Measurements from ENCODE around the gene WDR89. TPM values are rescaled to one million over a fixed set of nuclear protein-coding genes. Genes with fewer than 3 reads are reported as not detected.

WDR89 gene
- total RNA-seq, 1 donor = 13.0 TPM

- peak; percentile 20 for DNase-seq (ENCODE audit: low read depth)
- TF ChIP-seq CTCF (IDR thresholded peaks at IDR 0.05; ENCODE audit: insufficient read depth, low read depth, low read length) = no peak
- no peak overlapping the region for H3K4me3 ChIP-seq (ENCODE audit: low read depth, low read length)
Measured at GRCh38 chr14:63573581-63573980, 68.1 kb downstream of the WDR89 start.

- no peak for TF ChIP-seq CTCF (IDR thresholded peaks at IDR 0.05; ENCODE audit: insufficient read depth, low read depth, low read length)
- H3K4me3 ChIP-seq (ENCODE audit: low read depth, low read length) = no peak overlapping the region
- DNase-seq (ENCODE audit: low read depth) = no peak
Measured at GRCh38 chr14:63565448-63565847, 76.2 kb downstream of the WDR89 start.

GRCh38 chr14:63564318-63564717 is 77.4 kb downstream of the WDR89 start:
- DNase-seq (ENCODE audit: low read depth) = peak; percentile 54
- TF ChIP-seq CTCF (IDR thresholded peaks at IDR 0.05; ENCODE audit: insufficient read depth, low read depth, low read length) = no peak
- H3K4me3 ChIP-seq (ENCODE audit: low read depth, low read length) = no peak overlapping the region

- H3K4me3 ChIP-seq (ENCODE audit: low read depth, low read length) = no peak overlapping the region
- peak; percentile 67 for DNase-seq (ENCODE audit: low read depth)
- TF ChIP-seq CTCF (IDR thresholded peaks at IDR 0.05; ENCODE audit: insufficient read depth, low read depth, low read length) = no peak
Measured at GRCh38 chr14:63563370-63564026, 78.2 kb downstream of the WDR89 start.

- H3K4me3 ChIP-seq (ENCODE audit: low read depth, low read length) = no peak overlapping the region
- TF ChIP-seq CTCF (IDR thresholded peaks at IDR 0.05; ENCODE audit: insufficient read depth, low read depth, low read length) = no peak
- peak; percentile 16 for DNase-seq (ENCODE audit: low read depth)
Measured at GRCh38 chr14:63562405-63562804, 79.3 kb downstream of the WDR89 start.

GRCh38 chr14:63555572-63555971 is 86.1 kb downstream of the WDR89 start:
- H3K4me3 ChIP-seq (ENCODE audit: low read depth, low read length) = no peak overlapping the region
- no peak for TF ChIP-seq CTCF (IDR thresholded peaks at IDR 0.05; ENCODE audit: insufficient read depth, low read depth, low read length)
- DNase-seq (ENCODE audit: low read depth) = no peak

GRCh38 chr14:63551332-63551731 is 90.3 kb downstream of the WDR89 start:
- TF ChIP-seq CTCF (IDR thresholded peaks at IDR 0.05; ENCODE audit: insufficient read depth, low read depth, low read length) = no peak
- no peak overlapping the region for H3K4me3 ChIP-seq (ENCODE audit: low read depth, low read length)
- DNase-seq (ENCODE audit: low read depth) = no peak
